K562 treated with DMSO at 1 percent for 48 hours (cell line): ENCODE data around the gene CACNA1C. TPM values are rescaled to one million over a fixed set of nuclear protein-coding genes. Genes with fewer than 3 reads are reported as not detected.

Source experiments
- total RNA-seq: library from RNA; unstranded; fragments of 300-600 nt; gene quantifications from 2 replicates; pipeline ENCODE4 v1.2.3, GENCODE V29; 2022; ENCODE audit warnings: low replicate concordance; ENCODE audit errors: extremely low read depth

Gene CACNA1C
- total RNA-seq = not detected in 2 replicates

DNA sequence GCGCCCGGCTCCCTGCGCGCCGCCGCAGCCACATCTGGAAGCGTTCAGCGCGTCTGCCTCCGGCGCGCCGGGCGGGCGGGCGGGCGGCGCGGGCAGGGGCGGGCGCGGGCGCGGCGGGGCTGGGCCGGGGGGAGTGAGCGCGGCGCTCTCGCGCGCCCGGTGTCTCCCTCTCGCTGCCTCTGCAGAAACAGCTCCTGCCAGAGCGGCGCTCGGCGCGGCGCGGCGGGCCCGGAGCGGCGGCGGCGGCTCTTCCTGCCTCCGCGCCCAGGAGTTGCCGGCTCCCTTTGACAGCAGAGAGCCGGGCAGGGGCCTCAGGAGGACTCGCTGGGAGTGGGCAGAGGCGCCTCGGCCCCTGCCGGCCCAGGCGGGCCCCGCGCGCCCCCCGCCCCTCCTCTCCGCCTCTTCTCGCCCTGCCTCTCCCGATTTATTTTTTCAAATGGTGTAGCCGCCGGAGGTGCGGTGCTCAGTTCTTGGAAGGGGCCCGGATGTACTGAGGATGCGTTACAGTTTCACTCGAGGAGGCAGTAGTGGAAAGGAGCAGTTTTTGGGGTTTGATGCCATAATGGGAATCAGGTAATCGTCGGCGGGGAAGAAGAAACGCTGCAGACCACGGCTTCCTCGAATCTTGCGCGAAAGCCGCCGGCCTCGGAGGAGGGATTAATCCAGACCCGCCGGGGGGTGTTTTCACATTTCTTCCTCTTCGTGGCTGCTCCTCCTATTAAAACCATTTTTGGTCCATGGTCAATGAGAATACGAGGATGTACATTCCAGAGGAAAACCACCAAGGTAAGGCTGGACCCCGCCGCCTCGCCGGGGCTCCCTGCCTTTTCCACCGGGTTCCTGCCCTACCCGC is at the start of gene CACNA1C:
TSS of gene CACNA1C (plus strand) at position 162 of the 853 bp plus-strand sequence. CDS start at position 738, 576 bp downstream.

DNA sequence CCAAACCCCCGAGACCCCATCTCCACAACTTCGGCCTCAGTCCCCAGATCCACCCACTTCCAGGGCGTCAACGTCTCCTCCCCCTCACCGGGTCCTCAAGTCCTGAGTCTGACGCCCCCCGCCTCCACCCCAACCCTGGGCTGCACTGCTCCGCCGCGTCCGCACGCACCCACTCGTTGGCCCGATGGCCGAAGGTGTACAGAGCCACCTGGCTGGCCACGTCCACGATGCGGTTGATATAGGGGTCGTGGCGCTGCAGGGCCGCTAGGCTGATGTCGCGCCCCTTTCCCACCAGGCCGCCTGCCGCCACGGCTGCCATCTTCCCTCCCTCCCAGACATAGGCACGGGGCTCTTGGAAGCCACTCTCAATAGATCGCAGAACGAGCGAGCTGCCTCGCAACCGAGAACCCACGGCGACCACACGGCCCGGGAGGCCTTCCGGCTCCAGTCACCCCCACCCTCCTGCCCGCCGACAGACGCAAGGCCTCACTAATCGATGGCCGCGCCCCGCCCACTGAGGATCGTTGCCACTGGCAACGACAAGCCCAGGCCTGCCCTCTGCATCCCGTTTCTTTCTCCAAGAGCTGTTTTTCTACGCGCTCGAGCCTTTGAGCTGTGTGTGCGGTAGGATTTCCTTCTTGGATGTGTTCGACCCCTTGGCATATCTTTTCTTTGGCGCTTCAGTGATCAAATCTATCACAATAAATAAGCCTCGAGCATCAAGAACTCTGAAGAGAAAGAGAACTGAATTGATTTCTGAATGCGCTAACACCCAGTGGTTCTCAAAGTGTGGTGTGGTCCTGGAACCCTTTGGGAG is 48.5 kb upstream of the CACNA1C start, which contains the start of gene DCP1B:
TSS of gene DCP1B (minus strand) at position 345 of the 817 bp plus-strand sequence. CDS start at position 319, 26 bp downstream.

Other genes with a start within 250 kb of the CACNA1C start
- gene LRTM2, start 232.4 kb upstream of the CACNA1C start, total RNA-seq = not detected in 2 replicates
- not detected in 2 replicates for gene CACNA2D4, start 134.3 kb upstream of the CACNA1C start, total RNA-seq
- not detected in 2 replicates for gene DCP1B, start 48.5 kb upstream of the CACNA1C start, total RNA-seq